CD4-positive, CD25-positive, alpha-beta regulatory T cell (primary cell): ENCODE measurements around the gene ATP1A3. TPM values are rescaled to one million over a fixed set of nuclear protein-coding genes. Genes with fewer than 3 reads are reported as not detected.
"Not testable (repeated sequence)": the region's sequence is repeated elsewhere in the genome, so short reads cannot be mapped to it uniquely, and the experiment has no call there.

Experiments used
- ATAC-seq, 2 donors: fragments of 150-1000 bp; cut with Tn5 transposase; one replicate each; pipeline ENCODE4 v1.10.0; 2021; ENCODE audit warnings: low read depth in 2 of 2, moderate number of reproducible peaks in 2 of 2, moderate library complexity in 1 of 2
- DNase-seq, 3 donors: peaks; one replicate each; pipeline versions ENCODE4 v3.0.0 to v3.0.0-alpha.2; 2012 to 2022; ENCODE audit warnings: mixed read lengths in 1 of 3
- H3K27ac ChIP-seq: one replicate; pipeline ENCODE4 v1.7.0; 2013; ENCODE audit warnings: mild to moderate bottlenecking, low read length; ENCODE audit not compliant: insufficient read depth, poor library complexity, severe bottlenecking
- H3K27me3 ChIP-seq: one replicate; pipeline ENCODE4 v1.7.0; 2013; ENCODE audit warnings: low read length; ENCODE audit not compliant: control insufficient read depth, insufficient read depth
- H3K36me3 ChIP-seq: one replicate; pipeline ENCODE4 v1.7.0; 2013; ENCODE audit warnings: mild to moderate bottlenecking, low read length, moderate library complexity; ENCODE audit not compliant: control insufficient read depth, insufficient read depth
- H3K4me1 ChIP-seq: 2 replicates; pipeline ENCODE4 v1.7.0; 2013; ENCODE audit warnings: mild to moderate bottlenecking, low read length; ENCODE audit not compliant: insufficient read depth, control insufficient read depth, poor library complexity, severe bottlenecking
- H3K4me3 ChIP-seq: one replicate; pipeline ENCODE4 v1.7.0; 2013; ENCODE audit warnings: low read depth, mild to moderate bottlenecking, low read length, moderate library complexity
- H3K9me3 ChIP-seq, 2 experiments: 1 replicate in 1 of 2; 2 replicates in 1 of 2; pipeline ENCODE4 v1.7.0; 2013; ENCODE audit warnings: low read length in 2 of 2, mild to moderate bottlenecking in 1 of 2, moderate library complexity in 1 of 2; ENCODE audit not compliant: control insufficient read depth in 2 of 2
- H3K27ac Mint-ChIP-seq, 3 donors: one replicate each; pipeline ENCODE4 v1.8.0; 2020 to 2022; ENCODE audit warnings: mild to moderate bottlenecking in 3 of 3, mixed read lengths in 3 of 3, moderate library complexity in 2 of 3
- H3K27me3 Mint-ChIP-seq: one replicate; pipeline ENCODE4 v1.8.0; 2022; ENCODE audit warnings: mild to moderate bottlenecking, mixed read lengths
- H3K36me3 Mint-ChIP-seq: one replicate; pipeline ENCODE4 v1.8.0; 2020; ENCODE audit warnings: mixed read lengths
- H3K4me1 Mint-ChIP-seq, 4 donors: one replicate each; pipeline ENCODE4 v1.8.0; 2020 to 2022; ENCODE audit warnings: mixed read lengths in 4 of 4, mild to moderate bottlenecking in 1 of 4
- H3K4me3 Mint-ChIP-seq, 4 donors: one replicate each; pipeline ENCODE4 v1.8.0; 2020 to 2022; ENCODE audit warnings: mild to moderate bottlenecking in 4 of 4, mixed read lengths in 4 of 4, moderate library complexity in 3 of 4
- H3K9me3 Mint-ChIP-seq, 7 donors: one replicate each; pipeline ENCODE4 v1.8.0; 2020 to 2022; ENCODE audit warnings: mixed read lengths in 7 of 7, mild to moderate bottlenecking in 3 of 7, moderate library complexity in 2 of 7
- polyA plus RNA-seq, 4 donors: library from polyadenylated mRNA; unstranded; fragments of 300-500 nt; fragmentation: Illumina TruSeq; gene quantifications; one replicate each; pipeline ENCODE4 v1.2.3, GENCODE V29; 2021
- total RNA-seq: library from RNA; stranded (reverse); gene quantifications from one replicate; pipeline ENCODE4 v1.2.3, GENCODE V29; 2022

Gene ATP1A3
- total and polyA plus RNA-seq, 5 donors from 2014 or later: 0.92 to 11.1 (median 1.9) TPM

DNA sequence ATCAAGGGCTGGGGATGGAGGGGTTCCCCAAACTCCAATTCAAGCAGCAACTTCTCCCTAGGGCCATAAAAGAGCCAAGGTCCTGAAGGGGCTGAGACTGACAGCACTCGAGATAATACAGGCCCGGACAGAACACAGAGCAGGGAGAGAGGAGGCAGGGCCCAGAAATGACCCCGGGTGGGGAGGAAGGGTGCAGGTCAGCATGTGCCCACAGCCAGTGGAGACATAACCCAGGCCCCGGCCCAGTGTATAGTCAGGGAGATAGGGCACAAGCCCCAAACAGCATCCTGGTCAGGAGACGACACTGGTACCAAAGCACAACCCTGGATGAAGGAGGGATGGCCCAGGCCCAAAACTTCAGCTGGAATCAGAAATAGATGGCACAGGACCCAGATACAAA lies 28.6 kb upstream of the ATP1A3 start:
- Histone ChIP-seq H3K4me3 (no peak overlapping the region), H3K27me3 (no peaks in the 10 kb centered on the region), H3K36me3 (no peaks in the 10 kb centered on the region), H3K27ac (no peak overlapping the region), H3K9me3 (no peaks in the 10 kb centered on the region), H3K4me1 (no peaks in the 10 kb centered on the region)
- ATAC-seq (no peak), DNase-seq (no peak)
- H3K36me3 Mint-ChIP-seq: no peaks in the 10 kb centered on the region
- H3K9me3 Mint-ChIP-seq: no peaks in the 10 kb centered on the region
- no peaks in the 10 kb centered on the region for H3K4me1 Mint-ChIP-seq
- no peak overlapping the region for H3K4me3 Mint-ChIP-seq
- H3K27ac Mint-ChIP-seq: no peak overlapping the region
- peaks cover 7% of the 10 kb centered on the region for H3K27me3 Mint-ChIP-seq

GRCh38 chr19:42021185-42021584 lies 27.2 kb upstream of the ATP1A3 start:
- Mint-ChIP-seq H3K27ac (no peak overlapping the region), H3K9me3 (no peaks in the 10 kb centered on the region), H3K4me1 (no peaks in the 10 kb centered on the region), H3K4me3 (no peak overlapping the region), H3K36me3 (no peaks in the 10 kb centered on the region), H3K27me3 (no peaks in the 10 kb centered on the region)
- H3K4me1 ChIP-seq: no peaks in the 10 kb centered on the region
- H3K27ac ChIP-seq: no peak overlapping the region
- ATAC-seq: no peak
- no peak overlapping the region for H3K4me3 ChIP-seq
- no peak for DNase-seq
- no peaks in the 10 kb centered on the region for H3K9me3 ChIP-seq
- H3K36me3 ChIP-seq: no peaks in the 10 kb centered on the region
- no peaks in the 10 kb centered on the region for H3K27me3 ChIP-seq

DNA sequence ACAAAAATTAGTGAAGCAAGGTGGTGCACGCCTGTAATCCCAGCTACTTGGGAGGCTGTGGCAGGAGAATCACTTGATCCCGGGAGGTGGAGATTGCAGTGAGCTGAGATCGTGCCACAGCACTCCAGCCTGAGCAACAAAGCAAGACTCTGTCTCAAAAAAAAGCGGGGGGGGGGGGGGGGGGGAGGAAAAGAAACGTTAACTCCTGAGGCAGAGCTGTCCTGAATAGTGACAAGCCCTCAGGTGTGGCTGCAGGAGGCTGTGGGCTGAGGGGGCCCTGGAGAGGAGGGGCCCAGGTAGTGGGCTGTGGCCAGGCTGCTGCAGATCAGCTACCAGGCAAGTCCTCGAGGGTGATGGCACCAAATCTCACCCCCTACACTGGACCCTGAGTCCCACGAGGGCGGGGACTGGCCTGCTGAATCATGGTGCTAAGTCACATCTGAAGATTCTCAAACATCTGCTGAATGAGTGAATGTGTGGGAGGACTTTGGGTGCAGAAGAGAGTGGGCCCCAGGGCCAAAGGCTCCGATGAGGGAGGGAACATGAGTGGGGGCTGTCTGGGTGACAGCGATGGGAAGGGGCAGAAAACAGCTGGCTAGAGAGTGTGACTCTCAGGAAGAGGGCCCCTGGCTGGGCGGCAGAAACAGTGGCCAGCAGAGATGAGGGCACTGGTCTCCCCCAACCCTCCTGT lies 24.6 kb upstream of the ATP1A3 start:
- peaks cover 4% of the 10 kb centered on the region for H3K27me3 Mint-ChIP-seq
- H3K27ac Mint-ChIP-seq: no peak overlapping the region
- no peak overlapping the region for H3K4me3 Mint-ChIP-seq
- no peaks in the 10 kb centered on the region for H3K4me1 Mint-ChIP-seq
- H3K9me3 ChIP-seq: no peaks in the 10 kb centered on the region
- no peaks in the 10 kb centered on the region for H3K36me3 Mint-ChIP-seq
- H3K27ac ChIP-seq: no peak overlapping the region
- DNase-seq (no peak), ATAC-seq (no peak)
- H3K27me3 ChIP-seq: no peaks in the 10 kb centered on the region
- no peaks in the 10 kb centered on the region for H3K4me1 ChIP-seq
- H3K9me3 Mint-ChIP-seq: no peaks in the 10 kb centered on the region
- H3K36me3 ChIP-seq: no peaks in the 10 kb centered on the region
- H3K4me3 ChIP-seq: no peak overlapping the region

DNA sequence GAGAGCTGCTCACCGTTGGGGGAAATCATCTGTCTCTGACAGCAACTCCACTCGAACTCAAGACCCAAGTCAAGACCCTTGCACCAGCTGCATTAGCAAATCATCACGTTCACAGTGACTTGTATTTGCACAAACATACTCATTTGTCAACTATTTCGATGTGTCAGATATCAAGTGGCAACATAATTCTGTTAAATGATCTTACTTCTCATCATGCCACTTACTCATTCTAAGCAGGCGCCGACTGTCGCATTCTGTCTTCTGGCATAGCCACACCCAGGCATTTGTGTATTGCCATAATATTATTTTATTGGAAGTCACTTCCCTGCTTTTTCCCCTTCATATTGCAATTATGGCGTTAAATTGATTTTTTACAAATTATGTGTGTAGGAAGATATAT lies 23.0 kb upstream of the ATP1A3 start:
- no peak overlapping the region for H3K27ac ChIP-seq
- H3K9me3 Mint-ChIP-seq: no peaks in the 10 kb centered on the region
- no peaks in the 10 kb centered on the region for H3K4me1 ChIP-seq
- H3K27ac Mint-ChIP-seq: no peak overlapping the region
- H3K9me3 ChIP-seq: no peaks in the 10 kb centered on the region
- H3K4me1 Mint-ChIP-seq: no peaks in the 10 kb centered on the region
- ATAC-seq: no peak
- H3K4me3 Mint-ChIP-seq: no peak overlapping the region
- no peak overlapping the region for H3K4me3 ChIP-seq
- H3K27me3 ChIP-seq: no peaks in the 10 kb centered on the region
- no peak for DNase-seq
- no peaks in the 10 kb centered on the region for H3K36me3 Mint-ChIP-seq
- no peaks in the 10 kb centered on the region for H3K36me3 ChIP-seq
- H3K27me3 Mint-ChIP-seq: peaks cover 4% of the 10 kb centered on the region

- not testable (repeated sequence) for H3K9me3 ChIP-seq, H3K4me3 ChIP-seq, H3K36me3 ChIP-seq, H3K27ac ChIP-seq, H3K27ac Mint-ChIP-seq, H3K27me3 ChIP-seq, H3K4me1 Mint-ChIP-seq, ATAC-seq, H3K4me3 Mint-ChIP-seq, H3K36me3 Mint-ChIP-seq, H3K4me1 ChIP-seq, H3K9me3 Mint-ChIP-seq, DNase-seq
- peaks cover 13% of the 10 kb centered on the region for H3K27me3 Mint-ChIP-seq
Measured at GRCh38 chr19:42012747-42013146, 18.7 kb upstream of the ATP1A3 start.

DNA sequence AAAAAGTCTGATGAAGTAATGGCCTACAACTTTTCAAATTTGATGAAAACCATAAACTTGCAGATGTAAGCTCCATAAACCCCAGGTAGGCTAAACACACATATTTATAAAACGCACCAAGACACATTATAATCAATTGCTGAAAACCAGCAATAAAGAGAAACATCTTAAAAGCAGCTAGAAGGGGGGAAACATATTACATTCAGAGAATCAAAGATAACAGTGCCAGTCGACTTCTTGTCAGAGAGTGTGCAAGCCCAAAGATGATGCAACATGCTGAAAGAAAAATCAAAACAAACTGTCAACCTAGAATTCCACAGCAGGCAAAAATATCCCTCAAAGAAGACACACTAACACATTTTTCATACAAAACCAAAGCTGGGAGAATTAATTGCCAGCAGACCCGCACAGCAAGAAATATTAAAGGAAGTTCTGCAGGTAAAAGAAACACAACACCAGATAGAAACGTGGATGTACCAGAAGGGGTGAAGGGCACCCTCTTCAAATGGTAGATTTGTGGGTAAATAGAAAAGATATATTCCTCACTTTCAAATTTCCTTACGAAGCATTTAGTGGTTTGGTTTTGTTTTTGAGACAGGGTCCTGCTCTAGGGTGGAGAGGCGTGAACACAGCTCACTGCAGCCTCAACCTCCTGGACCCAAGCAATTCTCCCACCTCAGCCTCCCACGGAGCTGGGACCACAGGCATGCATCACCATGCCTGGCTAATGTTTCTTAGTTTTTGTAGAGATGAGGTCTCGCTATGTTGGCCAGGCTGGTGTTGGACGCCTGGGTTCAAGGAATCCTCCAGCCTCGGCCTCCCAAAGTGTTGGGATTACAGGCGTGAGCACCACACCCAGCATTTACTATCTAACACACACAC lies 16.5 kb upstream of the ATP1A3 start:
- H3K9me3 ChIP-seq: no peaks in the 10 kb centered on the region
- H3K36me3 ChIP-seq: no peaks in the 10 kb centered on the region
- no peak overlapping the region for H3K4me3 Mint-ChIP-seq
- no peaks in the 10 kb centered on the region for H3K4me1 ChIP-seq
- no peaks in the 10 kb centered on the region for H3K36me3 Mint-ChIP-seq
- peaks cover 15% of the 10 kb centered on the region for H3K27me3 Mint-ChIP-seq
- H3K4me1 Mint-ChIP-seq: no peaks in the 10 kb centered on the region
- H3K27me3 ChIP-seq: no peaks in the 10 kb centered on the region
- ATAC-seq (no peak), DNase-seq (no peak)
- H3K4me3 ChIP-seq: no peak overlapping the region
- no peak overlapping the region for H3K27ac ChIP-seq
- no peaks in the 10 kb centered on the region for H3K9me3 Mint-ChIP-seq
- no peak overlapping the region for H3K27ac Mint-ChIP-seq

GRCh38 chr19:42006569-42006968 lies 12.5 kb upstream of the ATP1A3 start:
- no peaks in the 10 kb centered on the region for H3K9me3 ChIP-seq
- no peak for ATAC-seq
- H3K4me3 Mint-ChIP-seq: no peak overlapping the region
- peaks cover 30% of the 10 kb centered on the region for H3K27me3 Mint-ChIP-seq
- DNase-seq: no peak
- no peaks in the 10 kb centered on the region for H3K36me3 ChIP-seq
- no peaks in the 10 kb centered on the region for H3K36me3 Mint-ChIP-seq
- H3K27me3 ChIP-seq: no peaks in the 10 kb centered on the region
- no peaks in the 10 kb centered on the region for H3K4me1 Mint-ChIP-seq
- H3K27ac Mint-ChIP-seq: no peak overlapping the region
- no peak overlapping the region for H3K4me3 ChIP-seq
- no peaks in the 10 kb centered on the region for H3K9me3 Mint-ChIP-seq
- no peaks in the 10 kb centered on the region for H3K4me1 ChIP-seq
- H3K27ac ChIP-seq: no peak overlapping the region

- ATAC-seq (no peak), DNase-seq (no peak)
- H3K4me1 ChIP-seq: no peaks in the 10 kb centered on the region
- Mint-ChIP-seq H3K4me1 (no peaks in the 10 kb centered on the region), H3K4me3 (no peak overlapping the region), H3K27me3 (peaks cover 35% of the 10 kb centered on the region), H3K9me3 (no peaks in the 10 kb centered on the region), H3K27ac (no peak overlapping the region), H3K36me3 (no peaks in the 10 kb centered on the region)
- peaks cover 2% of the 10 kb centered on the region for H3K27me3 ChIP-seq
- no peak overlapping the region for H3K4me3 ChIP-seq
- H3K9me3 ChIP-seq: no peaks in the 10 kb centered on the region
- H3K36me3 ChIP-seq: no peaks in the 10 kb centered on the region
- H3K27ac ChIP-seq: no peak overlapping the region
Measured at GRCh38 chr19:42005504-42005903, 11.5 kb upstream of the ATP1A3 start.
